ENCODE measurements around the gene LGALS3BP. TPM values are rescaled to one million over a fixed set of nuclear protein-coding genes. Genes with fewer than 3 reads are reported as not detected.

LGALS3BP gene
- total RNA-seq, 1 experiment from 2014 or later = 361 TPM

DNA sequence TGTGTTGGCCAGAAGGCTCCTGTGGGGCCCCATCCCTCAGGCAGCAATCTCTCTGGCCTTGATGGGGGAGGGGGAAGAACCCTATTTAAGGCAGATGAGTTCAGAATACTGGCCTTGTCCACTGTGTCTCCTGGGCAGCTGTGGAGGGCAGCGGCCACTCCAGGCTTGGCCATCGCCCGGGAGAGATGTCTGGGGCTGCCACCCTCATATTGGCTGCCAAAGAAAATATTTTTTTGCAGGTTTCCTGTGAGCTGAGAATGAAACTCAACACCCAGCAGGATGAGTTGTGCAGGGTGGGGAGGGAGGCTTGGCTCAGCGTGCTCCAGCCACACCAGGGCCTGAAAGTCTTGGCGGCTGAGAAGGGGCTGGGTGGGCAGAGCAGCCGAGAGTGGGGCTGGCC is 40.1 kb downstream of the LGALS3BP start:
- no peaks in the 10 kb centered on the region for H3K36me3 ChIP-seq (ENCODE audit: control insufficient read depth, insufficient read depth, low read length)
- peaks cover 11% of the 10 kb centered on the region for H3K4me1 ChIP-seq (ENCODE audit: control insufficient read depth, insufficient read depth, low read length)
- in situ Hi-C loops (cut with HindIII; ENCODE audit: low pct_unique_long_range_greater_than_20kb, low sequenced_read_pairs) = no loop called here
- H3K27me3 ChIP-seq (ENCODE audit: control insufficient read depth, insufficient read depth, low read length) = no peaks in the 10 kb centered on the region
- H3K27ac ChIP-seq (ENCODE audit: low read length) = no peak overlapping the region
- no peak for TF ChIP-seq SIN3A (IDR thresholded peaks at IDR 0.05; ENCODE audit: borderline replicate concordance, insufficient read depth, low read depth, low read length)
- no peak for TF ChIP-seq POLR2AphosphoS5 (IDR thresholded peaks at IDR 0.05; ENCODE audit: low read depth, low read length)
- TF ChIP-seq, protein P1, sequence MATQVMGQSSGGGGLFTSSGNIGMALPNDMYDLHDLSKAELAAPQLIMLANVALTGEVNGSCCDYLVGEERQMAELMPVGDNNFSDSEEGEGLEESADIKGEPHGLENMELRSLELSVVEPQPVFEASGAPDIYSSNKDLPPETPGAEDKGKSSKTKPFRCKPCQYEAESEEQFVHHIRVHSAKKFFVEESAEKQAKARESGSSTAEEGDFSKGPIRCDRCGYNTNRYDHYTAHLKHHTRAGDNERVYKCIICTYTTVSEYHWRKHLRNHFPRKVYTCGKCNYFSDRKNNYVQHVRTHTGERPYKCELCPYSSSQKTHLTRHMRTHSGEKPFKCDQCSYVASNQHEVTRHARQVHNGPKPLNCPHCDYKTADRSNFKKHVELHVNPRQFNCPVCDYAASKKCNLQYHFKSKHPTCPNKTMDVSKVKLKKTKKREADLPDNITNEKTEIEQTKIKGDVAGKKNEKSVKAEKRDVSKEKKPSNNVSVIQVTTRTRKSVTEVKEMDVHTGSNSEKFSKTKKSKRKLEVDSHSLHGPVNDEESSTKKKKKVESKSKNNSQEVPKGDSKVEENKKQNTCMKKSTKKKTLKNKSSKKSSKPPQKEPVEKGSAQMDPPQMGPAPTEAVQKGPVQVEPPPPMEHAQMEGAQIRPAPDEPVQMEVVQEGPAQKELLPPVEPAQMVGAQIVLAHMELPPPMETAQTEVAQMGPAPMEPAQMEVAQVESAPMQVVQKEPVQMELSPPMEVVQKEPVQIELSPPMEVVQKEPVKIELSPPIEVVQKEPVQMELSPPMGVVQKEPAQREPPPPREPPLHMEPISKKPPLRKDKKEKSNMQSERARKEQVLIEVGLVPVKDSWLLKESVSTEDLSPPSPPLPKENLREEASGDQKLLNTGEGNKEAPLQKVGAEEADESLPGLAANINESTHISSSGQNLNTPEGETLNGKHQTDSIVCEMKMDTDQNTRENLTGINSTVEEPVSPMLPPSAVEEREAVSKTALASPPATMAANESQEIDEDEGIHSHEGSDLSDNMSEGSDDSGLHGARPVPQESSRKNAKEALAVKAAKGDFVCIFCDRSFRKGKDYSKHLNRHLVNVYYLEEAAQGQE (IDR thresholded peaks at IDR 0.05; ENCODE audit: insufficient read depth in 1 of 2, low read depth in 2 of 2, low read length in 1 of 2) = no peak
- no peak for TF ChIP-seq TCF7L2 (IDR thresholded peaks at IDR 0.05; ENCODE audit: low read depth, low read length)
- ATAC-seq (no peak), DNase-seq (ENCODE audit: low read depth, low spot score) (no peak)
- ChIA-PET POLR2A (no interaction called here), CTCF (no interaction called here)
- BruUV-seq (replicated peaks) = no TSS peak
- intact Hi-C loops (cut with micrococcal nuclease; ENCODE audit: unreplicated experiment) = no loop called here
- no peaks in the 10 kb centered on the region for H3K9me3 ChIP-seq (ENCODE audit: control insufficient read depth, insufficient read depth, low read depth, low read length)
- H3K4me3 ChIP-seq (ENCODE audit: low read depth in 2 of 2, low read length in 2 of 2) = no peak overlapping the region

DNA sequence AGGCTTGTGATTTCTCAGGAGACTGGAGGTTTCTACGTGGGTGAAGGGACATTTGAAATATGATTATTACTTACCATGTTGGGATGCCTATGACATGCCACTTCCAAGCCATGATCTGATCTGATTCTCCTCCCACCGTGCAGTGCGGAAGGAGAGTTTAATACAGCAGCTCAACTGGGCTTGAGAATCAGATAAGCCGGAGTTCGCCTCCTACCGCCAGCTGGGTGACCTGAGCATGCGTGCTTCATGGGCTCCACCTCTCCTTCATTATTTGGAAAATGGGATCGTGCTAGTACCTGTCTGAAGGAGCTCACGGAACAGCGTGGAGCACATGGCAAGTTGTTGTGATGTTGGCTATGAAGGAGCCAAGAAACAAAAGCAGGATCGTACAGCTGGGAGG is 42.2 kb downstream of the LGALS3BP start:
- TF ChIP-seq POLR2AphosphoS5 (IDR thresholded peaks at IDR 0.05; ENCODE audit: low read depth, low read length) = no peak
- TF ChIP-seq, protein P2, sequence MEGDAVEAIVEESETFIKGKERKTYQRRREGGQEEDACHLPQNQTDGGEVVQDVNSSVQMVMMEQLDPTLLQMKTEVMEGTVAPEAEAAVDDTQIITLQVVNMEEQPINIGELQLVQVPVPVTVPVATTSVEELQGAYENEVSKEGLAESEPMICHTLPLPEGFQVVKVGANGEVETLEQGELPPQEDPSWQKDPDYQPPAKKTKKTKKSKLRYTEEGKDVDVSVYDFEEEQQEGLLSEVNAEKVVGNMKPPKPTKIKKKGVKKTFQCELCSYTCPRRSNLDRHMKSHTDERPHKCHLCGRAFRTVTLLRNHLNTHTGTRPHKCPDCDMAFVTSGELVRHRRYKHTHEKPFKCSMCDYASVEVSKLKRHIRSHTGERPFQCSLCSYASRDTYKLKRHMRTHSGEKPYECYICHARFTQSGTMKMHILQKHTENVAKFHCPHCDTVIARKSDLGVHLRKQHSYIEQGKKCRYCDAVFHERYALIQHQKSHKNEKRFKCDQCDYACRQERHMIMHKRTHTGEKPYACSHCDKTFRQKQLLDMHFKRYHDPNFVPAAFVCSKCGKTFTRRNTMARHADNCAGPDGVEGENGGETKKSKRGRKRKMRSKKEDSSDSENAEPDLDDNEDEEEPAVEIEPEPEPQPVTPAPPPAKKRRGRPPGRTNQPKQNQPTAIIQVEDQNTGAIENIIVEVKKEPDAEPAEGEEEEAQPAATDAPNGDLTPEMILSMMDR (IDR thresholded peaks at IDR 0.05) = no peak
- TF ChIP-seq SIN3A (IDR thresholded peaks at IDR 0.05; ENCODE audit: borderline replicate concordance, insufficient read depth, low read depth, low read length) = no peak
- TF ChIP-seq TCF7L2 (IDR thresholded peaks at IDR 0.05; ENCODE audit: low read depth, low read length) = no peak
- TF ChIP-seq, protein P1 (IDR thresholded peaks at IDR 0.05; ENCODE audit: insufficient read depth in 1 of 2, low read depth in 2 of 2, low read length in 1 of 2) = no peak
- no peak for DNase-seq (ENCODE audit: low read depth, low spot score)
- H3K4me3 ChIP-seq (ENCODE audit: low read depth in 2 of 2, low read length in 2 of 2) = no peak overlapping the region
- in situ Hi-C loops (cut with HindIII; ENCODE audit: low pct_unique_long_range_greater_than_20kb, low sequenced_read_pairs) (no loop called here), intact Hi-C loops (cut with micrococcal nuclease; ENCODE audit: unreplicated experiment) (no loop called here)
- no peak overlapping the region for H3K27ac ChIP-seq (ENCODE audit: low read length)
- BruUV-seq (replicated peaks) = no TSS peak
- peaks cover 26% of the 10 kb centered on the region for H3K4me1 ChIP-seq (ENCODE audit: control insufficient read depth, insufficient read depth, low read length)
- ATAC-seq = no peak
- POLR2A ChIA-PET = no interaction called here
- no peaks in the 10 kb centered on the region for H3K27me3 ChIP-seq (ENCODE audit: control insufficient read depth, insufficient read depth, low read length)
- H3K9me3 ChIP-seq (ENCODE audit: control insufficient read depth, insufficient read depth, low read depth, low read length) = no peaks in the 10 kb centered on the region
- CTCF ChIA-PET = interaction anchor here (0.6 kb wide), 1 partner anchor 85 kb away, joined by 3 read pairs; no protein-coding TSS in a partner anchor
- no peaks in the 10 kb centered on the region for H3K36me3 ChIP-seq (ENCODE audit: control insufficient read depth, insufficient read depth, low read length)

All from Panc1 (cell line).